G401 (cell line): ENCODE results near the gene KPNA3. TPM values are rescaled to one million over a fixed set of nuclear protein-coding genes. Genes with fewer than 3 reads are reported as not detected.
"Not testable (repeated sequence)": the region's sequence is repeated elsewhere in the genome, so short reads cannot be mapped to it uniquely, and the experiment has no call there.

Experiments used
- DNase-seq: peaks from one replicate; pipeline ENCODE4 v3.0.0-alpha.2; 2015; ENCODE audit warnings: low spot score
- in situ Hi-C: cut with HindIII; loops from 2 replicates; pipeline ENCODE4 v1.10.0; 2016; ENCODE audit warnings: low sequenced_read_pairs, mixed read lengths
- total RNA-seq: library from RNA; depleted of rRNA; stranded (reverse); fragments of >200 nt; shearing (Covaris generic); gene quantifications from 2 replicates; pipeline ENCODE4 v1.2.3, GENCODE V29; 2014; rRNA removed

Gene KPNA3, protein sequence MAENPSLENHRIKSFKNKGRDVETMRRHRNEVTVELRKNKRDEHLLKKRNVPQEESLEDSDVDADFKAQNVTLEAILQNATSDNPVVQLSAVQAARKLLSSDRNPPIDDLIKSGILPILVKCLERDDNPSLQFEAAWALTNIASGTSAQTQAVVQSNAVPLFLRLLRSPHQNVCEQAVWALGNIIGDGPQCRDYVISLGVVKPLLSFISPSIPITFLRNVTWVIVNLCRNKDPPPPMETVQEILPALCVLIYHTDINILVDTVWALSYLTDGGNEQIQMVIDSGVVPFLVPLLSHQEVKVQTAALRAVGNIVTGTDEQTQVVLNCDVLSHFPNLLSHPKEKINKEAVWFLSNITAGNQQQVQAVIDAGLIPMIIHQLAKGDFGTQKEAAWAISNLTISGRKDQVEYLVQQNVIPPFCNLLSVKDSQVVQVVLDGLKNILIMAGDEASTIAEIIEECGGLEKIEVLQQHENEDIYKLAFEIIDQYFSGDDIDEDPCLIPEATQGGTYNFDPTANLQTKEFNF
- 15.0 and 26.4 TPM in 2 replicates for total RNA-seq

DNA sequence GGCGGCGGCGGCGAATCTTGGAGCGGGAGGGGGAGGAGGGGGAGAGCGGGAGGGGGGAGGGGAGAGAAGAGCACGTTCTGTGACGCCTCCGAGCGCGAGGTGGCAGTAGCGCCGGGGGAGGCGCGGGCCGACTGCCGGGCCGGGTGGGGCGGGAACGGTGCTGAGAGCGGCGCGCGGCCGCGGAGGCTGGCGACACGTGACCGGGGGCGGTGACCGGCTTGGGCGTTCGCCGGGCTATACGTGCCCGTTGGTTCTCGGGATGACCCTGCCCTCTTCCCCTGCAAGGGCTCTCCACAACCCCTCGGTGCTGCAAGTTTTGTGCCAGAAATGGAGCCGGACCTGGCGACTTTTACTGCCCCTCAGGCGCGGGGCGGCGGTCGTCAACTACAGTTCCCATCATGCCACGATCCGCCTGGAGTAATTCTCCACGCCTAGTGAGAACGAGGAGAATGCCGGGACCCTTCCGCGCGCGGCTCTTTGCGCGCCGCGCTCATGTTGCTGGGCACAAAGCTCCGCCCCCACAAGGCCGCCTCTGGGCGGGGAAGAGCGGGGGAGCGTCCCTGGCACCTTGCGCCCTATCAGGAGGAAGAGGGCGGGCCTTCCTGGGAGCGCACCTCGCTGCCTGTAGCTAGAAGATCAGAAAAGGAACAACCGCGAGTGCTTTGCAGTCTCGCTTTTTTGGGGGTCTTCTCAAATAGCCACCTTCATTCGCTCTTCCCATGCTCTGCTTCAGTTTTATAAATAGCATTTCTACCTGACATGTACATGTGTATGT lies at the start of gene KPNA3:
Gene KPNA3 (minus strand): TSS at position 133 of the 775 bp plus-strand sequence. CDS start 176 bp downstream, outside the sequence.
- in situ Hi-C loops = no loop called here
- DNase-seq = peak; percentile 99

DNA sequence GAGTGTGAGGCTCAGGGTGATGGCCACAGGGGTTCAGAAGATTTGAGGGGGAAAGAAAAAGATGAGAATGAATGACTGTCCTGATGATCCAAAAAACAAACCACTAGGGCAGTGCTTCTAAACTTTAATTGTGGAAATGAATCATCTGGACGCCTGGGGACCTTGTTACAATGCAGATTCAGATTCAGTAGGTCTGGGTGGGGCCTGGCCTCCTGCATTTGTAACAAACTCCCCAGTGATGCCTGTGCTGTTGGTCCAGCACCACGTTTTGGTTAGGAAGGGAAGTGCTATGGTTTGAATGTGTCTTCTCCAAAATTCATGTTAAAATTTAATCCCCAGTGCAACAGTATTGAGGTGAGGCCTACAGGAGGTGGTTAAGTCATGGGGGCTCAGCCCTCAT lies 49.5 kb upstream of the KPNA3 start:
- DNase-seq = no peak
- in situ Hi-C loops = no loop called here

DNA sequence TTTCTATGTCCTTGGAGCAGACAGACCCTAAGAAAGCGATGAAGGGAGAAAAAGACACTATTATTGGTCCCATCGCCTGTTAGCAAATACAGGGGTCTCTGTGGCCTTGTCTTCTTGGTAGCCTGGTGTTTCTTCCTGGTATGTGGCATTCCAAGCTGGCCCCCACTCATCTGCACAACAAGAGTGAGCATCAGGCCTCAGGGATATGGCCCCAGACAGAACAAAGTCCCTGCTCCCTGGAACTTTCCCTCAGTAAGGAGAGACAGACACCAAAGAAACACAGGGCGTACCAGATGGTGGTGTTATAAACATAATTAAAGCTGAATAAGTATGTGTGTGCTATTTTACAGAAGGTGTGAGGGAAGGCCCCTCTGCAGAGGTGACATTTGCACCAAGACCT lies 48.2 kb upstream of the KPNA3 start:
- in situ Hi-C loops = no loop called here
- no peak for DNase-seq

DNA sequence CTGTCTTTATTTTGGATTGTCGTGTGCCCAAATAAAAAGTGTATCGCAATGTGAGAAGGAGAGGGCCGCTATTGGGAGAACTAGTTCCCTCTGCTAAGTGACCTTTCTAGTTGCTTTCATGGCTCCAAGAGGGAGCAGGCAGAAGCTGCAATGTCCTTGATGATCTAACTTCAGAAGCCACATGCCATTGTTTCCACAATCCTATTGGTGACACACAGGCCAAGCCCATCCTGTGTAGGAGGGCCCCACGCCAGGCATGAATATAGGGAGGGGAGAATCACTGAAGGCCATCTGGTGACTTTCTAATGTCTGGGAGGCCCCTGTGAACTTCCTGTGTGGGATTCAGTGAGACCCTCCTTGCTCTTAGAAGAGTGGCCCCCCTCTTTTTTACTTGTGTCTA lies 47.8 kb upstream of the KPNA3 start:
- DNase-seq = no peak
- in situ Hi-C loops = no loop called here

DNA sequence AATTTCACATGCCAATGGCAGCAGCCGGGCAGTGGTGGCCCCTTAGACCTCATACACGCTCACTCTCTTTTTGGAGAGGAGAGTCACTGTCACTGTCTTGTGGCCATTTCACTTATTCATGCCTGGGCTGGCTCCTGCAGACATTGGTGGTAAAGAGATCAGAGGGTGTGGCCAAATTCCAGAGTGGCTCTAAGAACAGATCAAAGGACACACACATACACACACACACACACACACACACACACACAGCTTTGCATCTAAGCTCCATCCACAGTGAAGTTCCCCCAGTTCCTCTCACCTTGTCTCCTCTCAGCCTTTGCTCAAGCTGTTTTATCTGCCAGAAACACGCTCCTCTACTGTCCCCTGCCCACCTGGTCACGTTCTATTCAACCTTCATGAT lies 46.5 kb upstream of the KPNA3 start:
- in situ Hi-C loops = no loop called here
- DNase-seq = no peak

DNA sequence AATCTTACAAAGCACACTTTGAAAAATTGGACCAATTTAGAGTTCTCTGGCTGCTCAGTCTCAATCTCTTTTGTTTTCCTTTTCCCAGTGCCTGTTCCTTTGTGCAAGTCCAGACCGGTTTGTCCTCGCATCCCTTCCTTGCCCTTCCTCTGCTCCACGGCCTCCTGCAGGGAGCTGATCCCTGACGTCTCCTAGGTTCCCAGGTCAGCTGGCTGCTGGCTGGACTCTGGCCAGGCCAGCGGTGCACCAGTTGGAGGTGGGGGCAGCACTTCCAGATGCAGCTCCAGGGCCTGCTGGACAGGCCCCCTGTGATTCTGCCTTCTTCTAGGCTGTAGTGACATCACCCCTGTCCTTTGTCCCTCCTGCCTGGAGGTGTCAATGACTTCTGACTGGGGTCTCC lies 44.0 kb upstream of the KPNA3 start:
- DNase-seq = no peak
- in situ Hi-C loops = no loop called here

DNA sequence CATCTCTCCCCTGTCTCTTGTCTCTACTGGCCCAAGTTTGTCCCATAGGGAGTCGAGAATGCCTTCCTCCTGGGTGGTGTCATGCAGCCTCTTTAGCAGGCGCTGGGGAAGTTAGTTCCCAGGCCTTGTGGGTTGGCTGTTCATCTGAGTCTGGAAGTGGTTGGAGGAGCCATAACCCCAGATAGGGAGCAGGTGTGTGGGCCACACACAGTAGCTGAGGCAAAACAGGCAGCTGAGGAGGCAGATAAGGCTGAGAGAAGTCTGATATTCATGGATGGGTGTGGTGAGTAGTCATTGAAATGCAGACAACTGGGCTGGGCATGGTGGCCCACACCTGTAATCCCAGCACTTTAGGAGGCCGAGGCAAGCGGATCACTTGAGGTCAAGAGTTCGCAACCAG lies 40.9 kb upstream of the KPNA3 start:
- no peak for DNase-seq
- in situ Hi-C loops = no loop called here

DNA sequence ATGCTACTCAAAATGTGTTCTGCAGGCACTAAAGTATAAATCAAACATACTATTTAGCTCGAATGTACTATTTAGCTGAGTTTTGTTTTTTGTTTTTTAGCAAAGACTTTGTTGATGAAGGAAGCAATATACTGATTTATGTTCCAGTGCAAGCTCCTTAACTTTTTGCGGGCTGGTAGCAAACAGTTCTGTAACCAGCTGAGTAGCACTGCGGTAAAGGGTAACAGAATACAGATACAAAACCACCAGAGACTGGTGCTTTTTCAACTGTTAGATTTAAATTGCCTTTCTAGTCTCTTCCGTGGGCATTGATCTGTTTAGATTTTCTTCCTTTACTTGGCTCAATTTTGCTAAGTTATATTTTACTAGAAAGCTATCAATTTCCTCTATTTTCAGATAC lies 39.0 kb upstream of the KPNA3 start:
- in situ Hi-C loops = no loop called here
- no peak for DNase-seq

DNA sequence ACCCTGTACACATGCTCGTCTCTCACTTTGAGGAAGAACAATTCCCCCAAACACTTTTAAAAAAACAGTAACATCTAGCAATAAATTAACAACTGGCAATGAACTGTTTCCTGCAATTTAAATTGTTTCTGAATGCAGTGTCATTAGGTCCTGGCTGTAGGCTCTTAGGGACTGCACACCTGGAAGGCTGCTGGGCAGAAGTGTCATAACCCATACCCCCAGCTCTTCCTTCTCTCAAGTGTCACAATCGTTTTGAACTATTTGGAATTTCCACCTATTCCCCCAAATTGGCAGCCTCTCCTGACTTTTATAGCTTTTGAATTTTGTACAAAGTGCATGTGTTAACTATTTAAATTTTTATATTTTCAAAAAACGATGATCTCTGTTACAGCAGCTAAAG lies 38.2 kb upstream of the KPNA3 start:
- no peak for DNase-seq
- in situ Hi-C loops = no loop called here

DNA sequence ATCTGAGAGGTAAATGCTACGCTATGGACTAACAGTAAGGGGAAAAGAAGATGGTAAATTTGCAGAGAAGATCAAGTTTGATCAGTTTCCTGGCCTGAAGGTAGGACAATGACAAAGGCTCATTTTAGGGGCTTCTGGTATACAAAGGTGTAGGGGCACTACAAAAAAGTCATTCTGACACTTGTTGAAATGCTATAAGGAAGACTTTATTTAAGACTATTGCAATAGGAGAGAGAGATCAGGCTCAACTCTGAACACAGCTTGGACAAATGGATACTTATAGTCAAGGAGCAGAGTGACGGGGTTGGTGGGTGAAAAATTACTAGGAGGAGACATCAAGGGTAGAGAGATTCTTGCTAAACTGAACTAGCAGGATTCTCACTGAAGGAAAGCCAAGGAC lies 37.2 kb upstream of the KPNA3 start:
- in situ Hi-C loops = no loop called here
- no peak for DNase-seq

DNA sequence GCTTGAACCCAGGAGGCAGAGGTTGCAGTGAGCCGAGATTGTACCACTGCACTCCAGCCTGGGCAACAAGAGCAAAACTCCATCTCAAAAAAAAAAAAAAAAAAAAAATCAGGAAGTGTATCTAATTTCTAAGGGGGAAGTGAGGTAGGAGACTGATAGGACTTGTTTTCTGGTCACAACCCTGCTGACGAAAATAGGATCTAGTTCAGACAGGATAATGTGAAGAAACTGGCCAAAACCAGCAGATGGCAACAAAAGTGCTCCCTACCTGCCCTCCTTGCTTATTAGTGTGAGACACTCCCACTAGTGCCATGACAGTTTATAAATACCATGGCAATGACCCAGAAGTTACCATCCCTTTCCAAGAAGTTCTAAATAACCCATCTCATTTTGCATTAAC lies 36.0 kb upstream of the KPNA3 start:
- in situ Hi-C loops = no loop called here
- no peak for DNase-seq

DNA sequence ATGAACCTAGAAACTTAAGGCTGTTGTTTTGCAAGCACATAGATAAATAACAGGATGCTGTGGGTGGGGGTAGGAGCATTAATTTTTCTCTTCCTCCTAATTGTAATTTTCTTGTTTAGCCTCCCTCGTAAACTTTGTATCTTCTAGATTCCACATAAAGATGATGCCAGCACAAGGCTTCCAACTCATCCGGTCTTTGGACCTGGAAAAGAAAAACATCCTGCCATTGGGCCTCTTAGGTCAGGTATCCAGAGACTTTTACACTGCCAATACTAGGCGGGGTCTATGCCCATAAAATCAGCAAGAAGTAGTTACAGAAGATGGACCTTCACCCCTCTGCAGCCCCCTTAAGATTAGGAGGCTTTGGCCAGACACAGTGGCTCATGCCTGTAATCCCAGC lies 35.4 kb upstream of the KPNA3 start:
- in situ Hi-C loops = no loop called here
- no peak for DNase-seq

DNA sequence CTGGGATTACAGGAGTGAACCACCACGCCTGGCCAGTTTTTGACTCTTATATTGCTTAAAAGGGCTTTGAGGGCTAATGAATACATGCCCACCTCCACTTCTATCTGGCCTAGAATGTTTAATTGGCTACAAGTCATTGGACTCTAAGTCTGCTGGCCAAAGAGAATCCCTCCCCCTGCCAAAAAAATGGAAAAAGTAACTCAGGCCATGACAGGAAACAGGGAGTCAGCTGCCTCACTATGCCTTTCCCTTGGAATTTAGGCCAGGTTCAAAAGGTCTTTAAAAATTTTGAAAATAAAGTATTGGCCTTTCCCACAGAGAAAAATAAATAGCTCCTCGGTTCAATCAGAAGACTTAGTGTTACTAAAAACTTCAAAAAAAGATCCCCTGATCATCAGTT lies 34.9 kb upstream of the KPNA3 start:
- in situ Hi-C loops = no loop called here
- no peak for DNase-seq

DNA sequence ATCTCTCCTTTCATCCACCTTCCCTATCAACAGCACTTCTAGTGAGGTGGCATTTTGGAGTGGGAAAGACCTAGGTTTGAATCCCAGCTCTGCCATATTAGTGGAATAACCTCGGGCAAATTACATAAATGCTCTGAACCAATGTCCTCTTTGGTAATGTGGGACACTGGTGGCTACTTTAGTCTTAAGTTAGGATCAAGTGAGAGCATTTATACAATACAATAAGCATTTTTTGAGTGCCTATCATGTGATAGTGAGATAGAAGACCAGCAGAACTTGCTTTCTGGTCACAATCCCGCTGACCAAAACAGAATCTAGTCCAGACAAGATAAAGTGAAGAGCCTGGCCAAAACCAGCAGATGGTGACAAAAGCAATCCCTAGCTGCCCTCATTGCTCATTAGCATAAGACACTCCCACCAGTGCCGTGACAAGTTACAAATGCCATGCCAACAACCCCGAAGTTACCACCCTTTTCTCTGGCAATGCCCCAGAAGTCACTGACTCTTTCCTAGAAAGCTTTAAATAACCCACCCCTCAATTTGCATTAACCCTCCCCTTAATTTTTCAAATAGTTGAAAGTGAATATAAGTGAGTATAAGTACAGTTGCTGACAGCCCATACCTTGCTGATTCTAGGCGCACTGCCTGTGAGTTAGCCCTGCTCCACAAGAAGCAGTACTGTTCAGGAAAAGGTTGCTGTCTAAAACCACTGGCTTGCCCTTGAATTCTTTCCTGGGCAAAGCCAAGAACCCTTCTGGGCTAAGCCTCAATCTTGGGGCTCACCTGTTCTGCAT lies 28.9 kb upstream of the KPNA3 start:
- in situ Hi-C loops = no loop called here
- DNase-seq = no peak

DNA sequence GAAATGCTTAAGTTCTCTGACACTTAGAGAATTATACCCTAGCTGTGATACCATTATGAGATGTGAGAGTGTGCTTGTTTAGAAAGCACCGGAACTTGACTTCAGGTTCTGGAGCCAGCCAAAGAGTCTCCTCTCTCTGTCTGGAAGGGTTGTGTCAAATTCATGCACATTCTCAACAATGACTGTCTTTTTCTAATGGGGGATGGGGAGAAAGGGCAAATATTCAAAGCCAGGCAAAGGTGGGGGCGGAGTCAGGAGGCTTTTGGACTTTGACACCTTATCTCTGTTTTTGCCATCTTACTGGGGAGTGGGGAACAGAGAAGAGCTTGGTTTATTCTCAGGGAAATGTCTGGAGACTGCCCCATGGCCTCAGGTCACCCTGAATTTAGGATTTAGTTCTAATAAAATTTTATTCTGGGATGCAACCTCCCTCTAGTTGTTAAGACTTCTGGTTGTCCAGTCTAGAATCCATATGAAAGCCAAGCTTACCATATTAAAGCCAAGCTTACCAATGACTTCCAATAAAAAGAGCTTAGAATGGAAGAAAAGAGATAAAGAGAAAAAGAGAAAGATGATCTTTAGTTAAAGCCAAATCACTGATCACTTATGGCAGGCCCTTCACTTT lies 28.2 kb upstream of the KPNA3 start:
- in situ Hi-C loops = no loop called here
- DNase-seq = no peak

DNA sequence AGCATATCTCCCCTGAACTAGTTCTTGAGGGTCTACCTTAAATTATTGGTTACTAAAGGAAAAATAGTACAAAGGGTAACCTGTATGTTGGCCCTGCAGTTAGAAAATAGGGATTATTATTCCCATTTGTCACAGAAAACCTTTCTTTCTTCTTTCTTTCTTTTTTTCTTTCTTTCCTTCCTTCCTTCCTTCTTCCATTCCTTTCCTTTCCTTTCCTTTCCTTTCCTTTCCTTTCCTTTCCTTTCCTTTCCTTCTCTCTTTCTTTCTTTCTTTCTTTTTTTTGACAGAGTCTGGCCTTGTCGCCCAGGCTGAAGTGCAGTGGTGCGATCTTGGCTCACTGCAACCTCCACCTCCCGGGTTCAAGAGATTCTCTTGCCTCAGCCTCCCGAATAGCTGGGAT lies 23.6 kb upstream of the KPNA3 start:
- DNase-seq, in situ Hi-C loops: not testable (repeated sequence)

DNA sequence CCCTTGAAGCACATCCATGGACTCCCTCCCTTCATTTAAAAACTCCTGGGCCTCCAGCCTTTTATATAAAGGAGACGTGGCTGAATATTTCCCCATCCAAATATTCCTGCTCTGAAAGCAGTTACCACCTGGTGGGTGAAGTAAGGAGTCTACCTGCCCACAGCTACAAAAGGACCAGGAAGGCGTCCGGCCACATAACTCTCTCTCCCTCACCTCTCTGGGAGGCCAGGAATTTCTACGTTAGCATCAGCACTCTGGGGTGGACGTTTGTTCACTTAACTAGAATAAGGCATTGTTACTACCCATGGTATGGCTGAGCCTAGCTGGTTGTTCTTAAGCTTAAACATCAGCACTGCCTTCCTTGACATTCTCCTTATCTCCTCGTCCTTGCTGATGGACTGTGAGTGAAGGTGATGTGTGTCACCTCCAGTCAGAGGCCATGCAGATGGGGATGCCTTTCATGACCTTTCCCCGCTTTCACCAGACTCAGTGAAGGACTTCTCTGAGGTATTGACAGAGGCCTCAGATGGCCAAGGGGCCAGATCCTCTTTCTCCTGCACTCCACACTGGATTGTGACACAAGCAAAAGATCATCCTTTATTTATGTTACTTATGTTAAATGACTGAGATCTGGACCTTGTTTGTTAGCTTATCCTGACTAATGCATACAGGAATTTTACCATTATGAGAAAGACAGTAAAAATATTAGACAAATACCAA lies 22.2 kb upstream of the KPNA3 start:
- no peak for DNase-seq
- in situ Hi-C loops = no loop called here

DNA sequence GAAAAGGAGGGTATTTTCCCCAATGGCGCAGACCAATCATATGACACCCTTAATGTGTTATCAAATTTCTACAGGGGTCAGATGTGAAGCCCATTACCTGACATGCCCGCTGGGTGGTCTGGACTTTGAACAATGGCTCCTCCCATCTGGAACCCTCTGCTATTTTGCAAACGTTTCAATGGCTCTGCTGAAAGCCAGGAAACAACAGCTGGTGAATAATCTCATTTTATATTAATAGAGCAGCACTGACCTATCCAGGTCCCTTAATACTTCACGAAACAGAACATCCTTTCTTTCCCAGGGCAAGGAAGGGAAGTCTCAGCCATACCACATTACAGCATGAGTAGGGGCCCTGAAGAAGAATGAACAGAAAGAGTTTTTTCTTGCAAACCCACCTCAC lies 20.3 kb upstream of the KPNA3 start:
- in situ Hi-C loops = no loop called here
- no peak for DNase-seq

DNA sequence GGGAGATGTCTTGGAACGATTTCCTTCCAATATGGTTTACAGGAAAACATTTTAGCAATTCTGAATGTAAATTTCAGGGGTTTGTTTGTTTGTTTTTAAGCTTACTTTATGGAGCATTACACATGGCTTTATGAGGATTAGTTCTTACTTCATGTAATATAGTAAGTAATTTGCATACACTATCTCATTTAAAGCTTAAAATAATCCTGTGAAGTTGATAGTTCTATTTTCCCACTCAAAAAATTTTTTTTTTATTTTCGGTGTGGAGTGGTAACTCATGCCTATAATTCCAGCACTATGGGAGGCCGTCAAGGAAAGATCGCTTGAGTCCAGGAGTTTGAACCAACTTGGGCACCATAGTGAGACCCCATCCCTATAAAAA lies 19.0 kb upstream of the KPNA3 start:
- DNase-seq = no peak
- in situ Hi-C loops = no loop called here
